ENCODE data around the gene GSPT1. TPM values are rescaled to one million over a fixed set of nuclear protein-coding genes. Genes with fewer than 3 reads are reported as not detected.
"Not testable (repeated sequence)": the region's sequence is repeated elsewhere in the genome, so short reads cannot be mapped to it uniquely, and the experiment has no call there.

The GSPT1 gene
- total RNA-seq: 68.9 TPM

DNA sequence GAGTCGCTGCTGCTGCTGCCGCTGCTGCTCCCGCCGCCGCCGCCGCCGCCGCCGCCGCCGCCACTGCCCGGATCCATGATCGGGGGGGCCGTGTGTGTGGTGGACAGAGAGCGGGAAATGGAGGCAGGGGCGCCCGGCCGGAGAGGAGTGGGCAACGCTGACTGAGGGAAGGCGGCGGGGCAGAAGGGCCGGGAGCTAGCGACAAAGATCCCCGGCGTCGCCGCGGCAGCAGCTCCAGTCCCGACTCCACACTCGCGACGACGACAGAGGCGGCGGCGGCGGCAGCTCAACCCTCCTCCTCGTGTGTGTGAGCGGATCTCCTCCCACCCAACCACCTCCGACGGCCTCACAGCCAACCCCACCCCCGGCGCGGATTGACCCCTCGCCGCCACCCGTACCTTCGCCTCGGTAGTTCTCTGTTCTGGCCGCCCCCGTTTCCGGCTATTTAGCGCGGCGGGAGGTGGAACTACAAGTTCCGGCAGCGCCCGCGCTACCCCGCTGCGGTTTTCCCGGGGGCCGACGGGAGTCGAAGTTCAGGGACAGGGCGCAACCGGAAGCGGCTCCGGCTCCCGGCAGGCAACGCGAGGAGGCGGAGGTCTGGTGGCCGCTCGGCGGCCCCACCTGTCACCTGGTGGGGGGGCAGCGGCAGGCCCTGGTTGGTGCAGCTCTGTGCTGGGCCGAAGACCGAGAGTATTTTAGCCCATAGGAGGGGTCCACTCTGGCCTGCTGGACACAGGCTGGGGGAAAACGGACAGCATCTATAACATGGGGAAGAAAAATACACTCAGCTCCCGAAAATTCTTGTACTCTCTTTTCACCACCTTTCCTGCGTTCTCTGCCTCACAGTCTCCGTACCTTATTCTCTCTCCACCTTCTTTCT, at the start of gene GSPT1:
TSS of gene GSPT1 (minus strand) at position 313 of the 880 bp plus-strand sequence. CDS start at position 77, 236 bp downstream.
- DNase-seq: peak; percentile 99

DNA sequence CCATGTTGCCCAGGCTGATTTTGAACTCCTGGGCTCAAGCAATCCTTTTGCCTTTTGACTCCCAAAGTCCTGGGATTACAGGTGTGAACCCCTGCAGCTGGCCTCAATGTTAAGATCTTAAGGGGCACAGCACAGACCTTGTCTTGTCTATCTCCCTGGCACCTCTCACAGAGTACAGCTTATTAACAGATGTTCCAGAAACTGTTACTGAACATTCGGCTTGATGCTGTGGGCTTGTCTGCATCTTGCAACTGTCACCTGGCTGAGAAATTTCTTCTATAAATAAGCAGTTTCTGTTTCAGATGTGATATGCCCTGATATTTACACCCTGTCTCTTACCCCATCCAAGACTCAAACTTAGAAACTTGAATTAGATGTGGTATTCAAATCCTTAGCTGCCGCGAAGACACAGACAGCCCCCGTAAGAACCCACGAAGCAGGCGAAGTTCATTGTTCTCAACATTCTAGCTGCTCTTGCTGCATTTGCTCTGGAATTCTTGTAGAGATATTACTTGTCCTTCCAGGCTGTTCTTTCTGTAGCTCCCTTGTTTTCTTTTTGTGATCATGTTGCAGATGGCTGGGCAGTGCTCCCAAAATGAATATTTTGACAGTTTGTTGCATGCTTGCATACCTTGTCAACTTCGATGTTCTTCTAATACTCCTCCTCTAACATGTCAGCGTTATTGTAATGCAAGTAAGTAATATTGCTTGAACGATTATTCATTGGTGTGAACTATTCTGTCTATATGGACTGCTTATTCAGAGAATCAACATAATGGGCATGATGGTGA, 49.2 kb upstream of the GSPT1 start, which contains the start of gene TNFRSF17:
TSS of gene TNFRSF17 (plus strand) at position 450 of the 791 bp plus-strand sequence. CDS start at position 565, 115 bp downstream.
- DNase-seq: no peak

DNA sequence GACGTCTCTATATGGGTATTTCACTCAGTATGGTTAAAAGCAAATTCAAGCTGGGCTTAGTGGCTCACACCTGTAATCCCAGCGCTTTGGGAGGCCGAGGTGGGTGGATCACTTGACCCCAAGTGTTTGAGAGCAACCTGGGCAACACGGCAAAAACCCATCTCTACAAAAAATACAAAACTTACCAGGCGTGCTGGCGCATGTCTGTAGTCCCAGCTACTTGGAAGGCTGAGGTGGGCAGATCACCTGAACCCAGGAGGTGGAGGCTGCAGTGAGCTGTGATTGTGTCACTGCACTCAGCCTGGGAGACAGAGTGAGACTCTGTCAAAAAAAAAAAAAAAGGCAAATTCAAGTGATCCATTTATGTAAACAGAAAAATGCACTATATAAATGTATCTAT, 48.0 kb upstream of the GSPT1 start:
- DNase-seq: no peak

DNA sequence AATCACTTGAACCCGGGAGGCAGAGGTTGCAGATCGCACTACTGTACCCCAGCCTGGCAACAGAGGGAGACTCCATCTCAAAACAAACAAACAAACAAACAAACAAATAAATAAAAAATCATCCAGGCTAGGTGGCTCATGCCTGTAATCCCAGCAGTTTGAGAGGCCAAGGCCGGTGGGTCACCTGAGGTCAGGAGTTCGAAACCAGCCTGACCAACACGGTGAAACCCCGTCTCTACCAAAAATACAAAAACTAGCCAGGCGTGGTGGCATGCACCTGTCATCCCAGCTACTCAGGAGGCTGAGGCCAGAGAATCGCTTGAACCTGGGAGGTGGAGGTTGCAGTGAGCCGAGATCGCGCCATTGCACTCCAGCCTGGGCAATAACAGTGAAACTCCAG, 47.2 kb upstream of the GSPT1 start:
- DNase-seq: not testable (repeated sequence)

DNA sequence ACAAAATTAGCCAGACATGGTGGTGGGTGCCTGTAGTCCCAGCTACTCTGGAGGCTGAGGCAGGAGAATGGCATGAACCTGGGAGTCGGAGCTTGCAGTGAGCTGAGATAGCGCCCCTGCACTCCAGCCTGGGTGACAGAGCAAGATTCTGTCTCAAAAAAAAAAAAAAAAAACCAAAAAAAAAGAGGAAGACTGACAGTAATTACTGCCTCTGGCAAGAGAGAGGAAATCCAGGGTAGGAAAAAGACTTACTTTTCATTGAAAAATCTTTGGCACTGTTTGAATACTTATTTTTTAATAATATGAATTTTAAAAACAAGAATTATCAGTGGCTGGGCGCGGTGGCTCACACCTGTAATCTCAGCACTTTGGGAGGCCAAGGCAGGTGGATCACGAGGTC, 46.7 kb upstream of the GSPT1 start:
- DNase-seq: not testable (repeated sequence)

DNA sequence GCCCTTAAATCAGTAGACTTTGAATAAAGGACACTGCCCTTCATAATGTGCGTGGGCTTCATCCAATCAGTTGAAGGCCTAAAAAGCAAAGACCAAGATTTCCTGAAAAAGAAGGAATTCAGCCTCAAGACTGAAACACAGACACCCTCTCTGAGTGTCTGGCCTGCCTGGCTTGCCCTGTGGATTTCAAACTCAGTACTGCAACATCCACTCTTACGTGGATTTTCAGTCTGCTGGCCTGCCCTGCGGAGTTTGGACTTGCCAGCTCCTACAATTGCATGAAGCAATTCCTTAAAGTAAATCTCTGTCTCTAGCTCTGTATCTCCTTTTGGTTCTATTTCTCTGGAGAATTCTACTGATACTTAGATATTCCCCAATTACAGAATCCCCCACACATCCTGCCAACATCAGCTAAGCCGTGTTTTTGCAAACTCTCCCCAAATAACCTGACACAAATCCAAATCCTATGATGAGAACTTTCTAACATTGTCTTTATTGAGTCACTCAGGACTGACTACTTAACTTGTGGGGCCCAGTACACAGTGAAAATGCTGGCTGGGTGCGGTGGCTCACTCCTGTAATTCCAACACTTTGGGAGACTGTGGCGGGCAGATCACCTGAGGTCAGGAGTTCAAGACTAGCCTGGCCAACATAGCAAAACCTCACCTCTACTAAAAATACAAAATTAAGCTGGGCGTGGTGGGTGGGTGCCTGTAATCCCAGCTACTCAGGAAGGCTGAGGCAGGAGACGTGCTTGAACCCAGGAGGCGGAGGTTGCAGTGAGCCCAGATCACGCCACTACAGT, 42.0 kb upstream of the GSPT1 start:
- DNase-seq: no peak

DNA sequence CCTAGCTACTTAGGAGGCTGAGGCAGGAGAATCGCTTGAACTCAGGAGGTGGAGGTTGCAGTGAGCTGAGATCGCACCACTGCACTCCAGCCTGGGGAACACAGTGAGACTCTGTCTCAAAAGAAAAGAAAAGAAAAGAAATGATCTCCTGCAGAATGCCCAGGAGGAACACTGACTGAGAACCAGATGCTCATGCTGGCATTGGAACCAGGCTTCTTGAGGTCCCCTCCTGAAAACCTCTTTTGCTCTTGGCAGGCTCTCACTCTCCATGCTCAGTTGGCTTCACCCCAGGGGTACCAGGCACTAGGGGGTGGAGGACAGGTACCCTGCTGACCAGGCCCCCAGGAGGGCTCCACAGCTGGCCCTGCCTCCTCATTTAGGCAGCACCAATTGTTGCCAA, 40.8 kb upstream of the GSPT1 start:
- no peak for DNase-seq

DNA sequence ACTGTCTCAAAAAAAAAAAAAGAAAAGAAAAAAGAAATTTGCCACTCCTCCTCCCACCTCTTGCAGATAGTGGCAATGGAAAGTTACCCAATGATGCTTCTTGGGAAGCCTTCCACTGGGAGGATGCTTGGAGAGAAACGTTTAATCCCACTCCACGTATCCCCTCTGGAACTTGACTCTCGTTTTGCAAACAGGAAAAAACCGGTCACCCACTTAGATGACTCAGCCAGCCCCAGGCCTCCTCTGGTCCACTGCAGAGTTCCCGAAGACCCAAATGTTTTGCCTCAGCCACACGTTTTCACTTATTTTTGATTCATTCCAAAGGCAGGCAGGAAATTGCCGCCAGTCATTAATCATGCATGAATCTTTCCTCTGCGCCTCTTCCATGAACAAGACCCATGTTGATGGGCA, 40.0 kb upstream of the GSPT1 start:
- DNase-seq: no peak

DNA sequence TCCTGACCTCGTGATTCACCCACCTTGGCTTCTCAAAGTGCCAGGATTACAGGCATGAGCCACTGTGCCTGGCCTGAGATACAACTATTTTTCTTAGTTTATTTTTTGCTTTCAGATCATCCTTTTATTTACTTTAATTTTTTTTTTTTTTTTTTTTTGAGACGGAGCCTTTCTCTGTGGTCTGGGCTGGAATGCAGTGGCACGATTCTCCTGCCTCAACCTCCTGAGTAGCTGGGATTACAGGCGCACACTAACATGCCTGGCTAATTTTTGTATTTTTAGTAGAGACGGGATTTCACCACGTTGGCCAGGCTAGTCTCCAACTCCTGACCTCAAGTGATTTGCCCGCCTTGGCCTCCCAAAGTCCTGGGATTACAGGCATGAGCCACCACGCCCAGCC, 37.8 kb upstream of the GSPT1 start:
- DNase-seq: not testable (repeated sequence)

DNA sequence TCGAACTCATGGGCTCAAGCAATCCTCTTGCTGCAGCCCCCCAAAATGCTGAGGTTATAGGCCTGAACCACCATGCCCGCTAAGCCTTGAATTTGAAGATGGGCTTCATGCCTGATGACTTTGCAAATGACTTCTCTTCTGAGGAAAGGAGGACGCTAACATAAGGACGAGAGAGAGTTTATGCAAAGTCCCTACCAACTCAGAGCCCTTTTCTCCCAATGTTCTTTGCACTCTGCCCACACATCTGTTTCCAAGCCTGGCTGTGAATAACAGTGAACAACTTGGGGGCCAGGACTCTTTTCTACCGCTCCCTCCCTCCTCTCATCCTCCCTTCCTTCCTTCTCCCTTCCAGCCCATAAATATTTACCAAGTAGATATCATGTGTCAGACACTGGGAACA, 34.6 kb upstream of the GSPT1 start:
- DNase-seq: no peak

DNA sequence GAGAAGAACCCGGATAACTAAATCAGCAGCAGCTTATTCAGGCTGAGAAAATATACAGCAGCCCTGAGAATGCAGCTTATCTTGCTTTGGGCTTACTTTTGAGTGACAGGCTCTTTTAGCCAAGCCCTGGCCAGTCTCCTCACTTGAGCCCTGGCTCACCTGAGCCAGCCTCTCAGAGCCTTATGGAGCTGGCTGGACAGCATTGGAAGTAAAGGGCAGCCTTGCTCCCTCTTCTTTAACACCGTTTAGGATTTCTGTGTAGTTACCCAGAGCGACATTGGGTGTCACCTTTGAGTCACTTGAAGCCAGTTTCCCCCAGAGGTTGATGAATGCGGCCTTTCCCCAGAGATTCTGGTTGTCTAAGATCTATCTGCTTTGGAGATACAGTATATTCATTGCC, 33.8 kb upstream of the GSPT1 start:
- DNase-seq: peak; percentile 12

DNA sequence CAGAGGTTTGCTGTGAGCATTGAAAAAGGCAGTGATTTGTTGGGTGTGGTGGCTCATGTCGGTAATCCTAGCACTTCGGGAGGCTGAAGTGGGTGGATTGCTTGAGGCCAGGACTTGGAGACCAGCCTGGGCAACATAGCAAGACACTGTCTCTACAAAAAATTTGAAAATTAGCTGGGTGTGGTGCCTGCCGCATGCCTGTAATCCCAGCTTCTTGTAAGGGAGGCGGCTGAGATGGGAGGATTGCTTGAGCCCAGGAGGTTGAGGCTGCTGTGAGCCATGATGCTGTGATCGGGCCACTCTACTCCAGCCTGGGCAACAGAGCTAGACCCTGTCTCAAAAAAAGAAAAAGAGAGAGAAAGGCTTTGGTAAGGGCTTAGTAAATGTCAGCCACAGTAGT, 33.1 kb upstream of the GSPT1 start:
- no peak for DNase-seq

DNA sequence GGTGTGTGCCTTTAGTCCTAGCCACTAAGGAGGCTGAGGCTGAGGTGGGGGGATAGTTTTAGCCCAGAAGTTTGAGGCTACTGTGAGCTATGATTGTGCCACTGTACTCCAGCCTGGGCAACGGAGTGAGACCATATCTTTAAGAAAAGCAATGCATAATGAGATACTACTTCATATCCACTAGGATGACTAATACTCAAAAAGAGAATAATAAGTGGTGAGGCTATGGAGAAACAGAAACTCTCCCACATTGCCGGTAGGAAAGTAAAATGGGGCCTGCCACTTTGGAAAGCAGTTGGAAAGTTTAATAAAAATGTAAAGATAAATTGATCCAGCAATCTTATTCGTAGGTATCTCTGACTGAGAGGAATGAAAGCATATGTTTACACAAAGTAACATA, 30.7 kb upstream of the GSPT1 start:
- DNase-seq: no peak

DNA sequence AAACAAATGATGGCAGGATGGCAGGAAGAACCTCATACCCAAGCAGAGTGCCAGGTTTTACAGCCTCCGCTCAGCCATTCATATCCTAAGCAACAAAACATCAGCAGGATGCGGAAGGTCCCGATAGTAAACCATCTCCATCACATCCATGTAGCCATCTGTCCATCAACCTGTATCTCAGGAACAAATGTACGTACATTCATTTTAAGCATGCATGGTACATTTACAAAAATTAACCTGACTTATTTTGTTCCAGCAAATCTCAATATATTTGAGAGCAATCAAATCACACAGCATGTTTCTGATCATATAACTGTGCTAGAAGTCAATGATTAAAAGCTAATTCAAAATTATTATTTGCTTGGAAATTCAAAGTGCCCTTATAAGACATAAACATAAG, 26.2 kb upstream of the GSPT1 start, which contains the start of gene NPIPB2:
TSS of gene NPIPB2 (minus strand) at position 101 of the 400 bp plus-strand sequence. CDS start at position 101, 0 bp downstream.
- DNase-seq: not testable (repeated sequence)

DNA sequence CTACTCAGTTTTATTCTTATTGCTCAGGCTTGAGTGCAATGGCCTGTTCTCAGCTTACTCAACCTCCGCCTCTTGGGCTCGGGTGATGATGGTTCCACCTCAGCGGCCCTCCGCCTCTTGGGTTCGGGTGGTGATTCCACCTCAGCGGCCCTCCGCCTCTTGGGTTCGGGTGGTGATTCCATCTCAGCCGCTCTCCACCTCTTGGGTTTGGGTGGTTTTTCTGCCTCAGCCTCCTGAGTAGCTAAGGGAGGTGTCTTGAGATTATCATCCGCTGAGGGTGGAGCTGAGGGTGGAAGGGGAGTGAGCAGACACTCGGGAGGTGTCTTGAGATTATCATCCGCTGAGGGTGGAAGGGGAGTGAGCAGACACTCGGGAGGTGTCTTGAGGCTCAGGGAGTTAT, 11.6 kb upstream of the GSPT1 start:
- not testable (repeated sequence) for DNase-seq

DNA sequence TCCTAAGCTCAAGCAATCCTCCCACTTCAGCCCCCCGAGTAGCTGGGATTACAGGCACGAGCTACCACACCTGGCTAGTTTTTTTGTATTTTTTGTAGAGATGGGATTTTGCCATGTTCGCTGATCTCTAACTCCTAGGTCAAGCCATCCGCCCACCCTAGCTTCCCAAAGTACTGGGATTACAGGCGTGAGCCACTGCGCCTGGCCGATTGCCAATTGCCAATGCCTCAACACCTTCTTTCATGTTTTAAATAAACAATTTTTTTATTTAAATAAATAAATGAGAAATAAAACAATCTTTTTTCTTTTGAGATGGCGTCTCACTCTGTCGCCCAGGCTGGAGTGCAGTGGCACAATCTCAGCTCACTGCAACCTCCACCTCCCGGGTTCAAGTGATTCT, 8.3 kb upstream of the GSPT1 start:
- not testable (repeated sequence) for DNase-seq

DNA sequence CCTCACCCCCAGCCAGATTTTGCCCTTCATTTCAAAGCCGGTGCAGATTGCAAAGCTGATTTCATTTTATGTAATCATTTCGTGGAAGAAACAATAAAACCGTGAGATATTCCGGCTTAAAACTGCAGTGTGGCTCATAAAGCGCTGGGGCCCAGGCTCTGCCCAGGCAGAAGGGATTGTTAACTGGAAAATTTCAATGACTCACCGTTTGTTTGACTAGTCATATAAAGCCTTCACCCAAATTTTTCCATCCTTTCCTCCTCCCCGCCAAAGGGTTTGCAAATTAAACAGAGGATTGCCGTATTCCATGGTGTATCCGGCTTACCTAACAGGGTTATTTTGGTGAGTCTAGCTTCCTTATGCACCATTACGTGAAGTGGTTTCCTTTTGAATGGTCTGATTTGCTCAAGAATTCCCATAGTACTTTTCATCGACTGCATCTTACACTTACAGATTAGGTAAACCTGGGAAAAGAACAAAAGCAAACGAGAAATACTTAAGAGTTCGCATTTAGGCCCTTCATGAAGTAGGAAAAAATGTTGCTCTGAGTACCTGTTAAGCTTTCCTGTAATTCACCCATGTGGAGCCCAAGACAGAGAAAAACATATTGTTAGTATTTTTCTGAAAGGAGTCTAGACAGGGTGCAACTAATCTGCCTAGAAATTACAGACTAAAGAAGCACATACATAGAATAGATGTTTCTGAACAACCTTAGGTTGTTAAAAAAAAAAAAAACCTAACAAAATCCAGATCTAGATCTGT, 949 bp upstream of the GSPT1 start:
- DNase-seq: no peak

DNA sequence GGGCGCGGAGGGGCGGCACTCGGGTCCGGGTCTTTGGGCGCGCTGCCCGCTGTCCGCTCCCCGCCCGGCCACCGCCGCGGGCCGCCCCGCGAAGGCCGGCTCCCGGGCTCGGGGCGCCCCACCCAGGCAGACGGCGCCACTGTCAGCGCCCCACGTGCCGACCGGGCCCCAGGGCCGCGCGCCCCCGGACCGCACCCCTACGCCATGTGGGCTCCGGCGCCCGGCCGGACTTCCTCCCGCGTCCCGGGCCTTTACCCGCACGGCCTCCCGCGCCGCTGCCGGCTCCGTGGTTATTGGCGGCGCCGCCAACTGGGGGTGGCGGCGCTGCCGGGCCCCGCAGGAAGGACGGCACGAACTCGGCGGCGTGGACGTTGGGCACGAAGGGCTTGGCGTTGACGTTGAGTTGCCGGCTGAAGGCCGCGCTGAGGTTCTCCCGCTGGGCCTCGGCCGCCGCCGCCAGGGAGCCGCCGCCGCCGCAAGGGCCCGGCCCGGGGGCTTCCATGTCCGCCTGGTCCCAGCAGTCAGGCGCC, 577 bp downstream of the GSPT1 start:
- DNase-seq: peak; percentile 37

DNA sequence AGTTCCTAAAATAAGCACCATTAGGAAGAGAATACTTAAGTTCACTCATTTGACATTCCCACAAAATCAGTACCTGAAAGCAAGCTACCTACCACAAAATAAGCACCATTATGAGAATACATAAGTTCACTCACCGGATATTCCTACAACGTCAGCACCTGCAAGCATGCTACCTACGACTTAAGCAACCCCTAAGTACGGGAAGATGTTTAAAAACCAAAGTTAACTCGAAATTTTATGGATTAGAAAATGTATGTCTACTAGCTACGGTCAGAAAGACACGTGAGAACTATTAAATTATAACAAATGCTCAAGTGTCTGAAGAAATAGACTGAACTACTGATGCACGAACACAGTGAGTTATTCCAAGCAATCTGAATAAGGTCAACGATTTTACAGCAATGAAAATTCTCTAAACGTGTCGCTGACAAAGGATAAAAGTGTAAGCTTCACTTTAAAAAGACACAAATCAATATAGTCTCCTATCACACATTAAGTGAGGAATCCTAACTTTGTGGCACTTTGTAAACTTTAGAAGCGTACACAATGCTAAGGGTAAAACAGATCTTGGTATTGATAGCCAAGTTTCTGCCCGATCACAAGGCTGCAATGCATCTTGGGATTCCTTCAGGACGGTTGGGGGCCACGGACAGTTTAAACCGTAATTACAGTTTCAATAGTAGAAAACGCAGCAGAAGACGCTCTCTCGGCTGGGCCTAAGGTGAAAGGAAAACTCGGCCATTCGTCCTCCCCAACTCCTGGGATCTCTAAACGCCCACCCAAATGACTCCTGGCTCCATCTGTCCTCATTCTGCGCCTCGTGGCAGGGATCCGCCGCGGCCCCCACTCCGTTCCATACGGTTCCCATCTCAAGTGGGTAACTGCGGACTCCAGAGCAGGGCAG, 1.3 kb downstream of the GSPT1 start:
- DNase-seq: peak; percentile 45

Measured in tongue (tissue), 2 donors.